Heart left ventricle (tissue), 13 donors: Measurements from ENCODE around the gene MYL9.

Experiments
- POLR2A ChIP-seq, 2 donors: fragments of 450-650 bp; IDR thresholded peaks; one replicate each; pipeline ENCODE4 v1.6.1; 2017; ENCODE audit warnings: antibody characterized with exemption in 2 of 2, mild to moderate bottlenecking in 2 of 2, moderate library complexity in 2 of 2
- TF ChIP-seq, protein P1 (sequence below), 12 donors: fragments of 200-600 bp; sonication (generic) in 4 of 12; IDR thresholded peaks; one replicate each; pipeline versions ENCODE4 v1.5.0 to v1.8.0; 2018 to 2022; ENCODE audit warnings: antibody characterized with exemption in 12 of 12, mild to moderate bottlenecking in 5 of 12
- donor health status: ischemic (EF 13 %, LVEDD 7.1; RV severe dilation, severe dysfunction).
- donor health status: DM: no; HTN: yes; CAD: no.
- donor health status: DM: no; HTN: no; CAD: no.
- donor health status: ischemic (EF 25% LVEDD 6.9; RV normal size, moderate dysfunction).
- donor health status: ischemic (EF 25% LVEDD 5.7; RV mildly dilated, moderate dysfunction).
- donor health status: ischemic (EF 35%, LVEDD 5.7; RV mildly dilated, moderate dysfunction).
- donor health status: nonischemic (EF 11% LVEDD 7.7; RV severe dilation, severe dysfunction).
- donor health status: DM: yes; HTN: yes; CAD: no.
- donor health status: PGD.
- donor health status: ischemic (EF 29% LVEDD 5.4; RV normal size, mild dysfunction).
- donor health status: nonischemic (EF 23%, LVEDD 6.1; RV moderate dilation, normal function).

- TF ChIP-seq, protein P1, sequence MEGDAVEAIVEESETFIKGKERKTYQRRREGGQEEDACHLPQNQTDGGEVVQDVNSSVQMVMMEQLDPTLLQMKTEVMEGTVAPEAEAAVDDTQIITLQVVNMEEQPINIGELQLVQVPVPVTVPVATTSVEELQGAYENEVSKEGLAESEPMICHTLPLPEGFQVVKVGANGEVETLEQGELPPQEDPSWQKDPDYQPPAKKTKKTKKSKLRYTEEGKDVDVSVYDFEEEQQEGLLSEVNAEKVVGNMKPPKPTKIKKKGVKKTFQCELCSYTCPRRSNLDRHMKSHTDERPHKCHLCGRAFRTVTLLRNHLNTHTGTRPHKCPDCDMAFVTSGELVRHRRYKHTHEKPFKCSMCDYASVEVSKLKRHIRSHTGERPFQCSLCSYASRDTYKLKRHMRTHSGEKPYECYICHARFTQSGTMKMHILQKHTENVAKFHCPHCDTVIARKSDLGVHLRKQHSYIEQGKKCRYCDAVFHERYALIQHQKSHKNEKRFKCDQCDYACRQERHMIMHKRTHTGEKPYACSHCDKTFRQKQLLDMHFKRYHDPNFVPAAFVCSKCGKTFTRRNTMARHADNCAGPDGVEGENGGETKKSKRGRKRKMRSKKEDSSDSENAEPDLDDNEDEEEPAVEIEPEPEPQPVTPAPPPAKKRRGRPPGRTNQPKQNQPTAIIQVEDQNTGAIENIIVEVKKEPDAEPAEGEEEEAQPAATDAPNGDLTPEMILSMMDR (IDR thresholded peaks at IDR 0.05): no peak
- no peak for TF ChIP-seq POLR2A (IDR thresholded peaks at IDR 0.05)
These were observed 41.0 kb downstream of the MYL9 start for GRCh38 chr20:36582322-36582721.
